Measurements from ENCODE around the gene PRRG3. TPM values are rescaled to one million over a fixed set of nuclear protein-coding genes. Genes with fewer than 3 reads are reported as not detected.

PRRG3 gene
- total and polyA plus RNA-seq, 2 donors (not counting 3 experiments of a cell fraction or from before 2014, with no cell fraction given), result not detected

- no peak overlapping the region for H3K9ac ChIP-seq (replicated peaks; ENCODE audit: extremely low read depth, insufficient read depth, low read length)
- dilution Hi-C loops (cut with MboI; ENCODE audit: extremely low pct_ligation_motif_present, low sequenced_read_pairs) (no loop called here), intact Hi-C loops (cut with micrococcal nuclease) (no loop called here)
- BruUV-seq (replicated peaks), result no TSS peak
- H2AFZ ChIP-seq (ENCODE audit: low read depth, low read length), result no peak overlapping the region
- no peaks in the 10 kb centered on the region for H3K79me2 ChIP-seq (ENCODE audit: control insufficient read depth, insufficient read depth, low read length)
- CTCF ChIA-PET, result no interaction called here
- POLR2A ChIA-PET, result no interaction called here
- no peaks in the 10 kb centered on the region for H3K27me3 ChIP-seq (ENCODE audit: control insufficient read depth in 2 of 2, insufficient read depth in 2 of 2, low read length in 2 of 2)
- H3K4me2 ChIP-seq (ENCODE audit: insufficient read depth, low read length), result no peak overlapping the region
- TF ChIP-seq GATA2 (IDR thresholded peaks at IDR 0.05; ENCODE audit: insufficient read depth, insufficient read length, low read depth, low read length) (no peak), POLR2AphosphoS5 (IDR thresholded peaks at IDR 0.05; ENCODE audit: insufficient read depth, low read depth, low read length) (no peak), MYC (IDR thresholded peaks at IDR 0.05; ENCODE audit: low read depth, low read length) (no peak), FOS (IDR thresholded peaks at IDR 0.05; ENCODE audit: borderline replicate concordance, insufficient read depth, low read length) (no peak), POLR2A (IDR thresholded peaks at IDR 0.05; ENCODE audit: low read depth, low read length) (no peak), JUN (IDR thresholded peaks at IDR 0.05; ENCODE audit: borderline replicate concordance, insufficient read depth, insufficient read length, low read depth) (no peak), EZH2 (IDR thresholded peaks at IDR 0.05; ENCODE audit: borderline replicate concordance, low read depth, low read length, severe bottlenecking) (no peak)
- TF ChIP-seq, protein P1, sequence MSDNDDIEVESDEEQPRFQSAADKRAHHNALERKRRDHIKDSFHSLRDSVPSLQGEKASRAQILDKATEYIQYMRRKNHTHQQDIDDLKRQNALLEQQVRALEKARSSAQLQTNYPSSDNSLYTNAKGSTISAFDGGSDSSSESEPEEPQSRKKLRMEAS (IDR thresholded peaks at IDR 0.05; ENCODE audit: insufficient read depth, insufficient read length), result no peak
- TF ChIP-seq, protein P2, sequence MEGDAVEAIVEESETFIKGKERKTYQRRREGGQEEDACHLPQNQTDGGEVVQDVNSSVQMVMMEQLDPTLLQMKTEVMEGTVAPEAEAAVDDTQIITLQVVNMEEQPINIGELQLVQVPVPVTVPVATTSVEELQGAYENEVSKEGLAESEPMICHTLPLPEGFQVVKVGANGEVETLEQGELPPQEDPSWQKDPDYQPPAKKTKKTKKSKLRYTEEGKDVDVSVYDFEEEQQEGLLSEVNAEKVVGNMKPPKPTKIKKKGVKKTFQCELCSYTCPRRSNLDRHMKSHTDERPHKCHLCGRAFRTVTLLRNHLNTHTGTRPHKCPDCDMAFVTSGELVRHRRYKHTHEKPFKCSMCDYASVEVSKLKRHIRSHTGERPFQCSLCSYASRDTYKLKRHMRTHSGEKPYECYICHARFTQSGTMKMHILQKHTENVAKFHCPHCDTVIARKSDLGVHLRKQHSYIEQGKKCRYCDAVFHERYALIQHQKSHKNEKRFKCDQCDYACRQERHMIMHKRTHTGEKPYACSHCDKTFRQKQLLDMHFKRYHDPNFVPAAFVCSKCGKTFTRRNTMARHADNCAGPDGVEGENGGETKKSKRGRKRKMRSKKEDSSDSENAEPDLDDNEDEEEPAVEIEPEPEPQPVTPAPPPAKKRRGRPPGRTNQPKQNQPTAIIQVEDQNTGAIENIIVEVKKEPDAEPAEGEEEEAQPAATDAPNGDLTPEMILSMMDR (IDR thresholded peaks at IDR 0.05; ENCODE audit: extremely low read depth in 1 of 2, insufficient read depth in 1 of 2, low read depth in 1 of 2, low read length in 2 of 2), result no peak
- DNase-seq (ENCODE audit: low read depth, low spot score), result no peak
- H3K9me1 ChIP-seq (replicated peaks; ENCODE audit: control insufficient read depth, extremely low read depth, insufficient read depth, low read length), result no peaks in the 10 kb centered on the region
- H3K4me3 ChIP-seq (replicated peaks in 1 of 3; ENCODE audit: insufficient read depth in 1 of 3, low read depth in 1 of 3, low read length in 3 of 3), result no peak overlapping the region
- no peaks in the 10 kb centered on the region for H4K20me1 ChIP-seq (replicated peaks; ENCODE audit: control insufficient read depth, extremely low read depth, insufficient read depth, low read length)
- no peaks in the 10 kb centered on the region for H3K4me1 ChIP-seq (ENCODE audit: control insufficient read depth, extremely low read depth, insufficient read depth, low read length)
- no peaks in the 10 kb centered on the region for H3K9me3 ChIP-seq (replicated peaks; ENCODE audit: control insufficient read depth, insufficient read depth, low read length)
- no peak overlapping the region for H3K27ac ChIP-seq (ENCODE audit: insufficient read depth, low read depth, low read length)
- no peak for FAIRE-seq
- H3K36me3 ChIP-seq (ENCODE audit: control insufficient read depth in 2 of 2, extremely low read depth in 1 of 2, insufficient read depth in 2 of 2, low read length in 2 of 2), result no peaks in the 10 kb centered on the region
Observed at GRCh38 chrX:151737494-151737893, 42.2 kb downstream of the PRRG3 start.
